ENCODE data around the gene GATAD2A. TPM values are rescaled to one million over a fixed set of nuclear protein-coding genes. Genes with fewer than 3 reads are reported as not detected.
A peak's percentile ranks its signal among the peaks of the same experiment; 100 is the strongest.

Gene GATAD2A
- total and polyA plus RNA-seq, 9 of the 15 experiments (the other 6 are each of a cell fraction or from before 2014, with no cell fraction given), result 2.4 to 226 (median 44.2) TPM

- TF ChIP-seq, protein P1, sequence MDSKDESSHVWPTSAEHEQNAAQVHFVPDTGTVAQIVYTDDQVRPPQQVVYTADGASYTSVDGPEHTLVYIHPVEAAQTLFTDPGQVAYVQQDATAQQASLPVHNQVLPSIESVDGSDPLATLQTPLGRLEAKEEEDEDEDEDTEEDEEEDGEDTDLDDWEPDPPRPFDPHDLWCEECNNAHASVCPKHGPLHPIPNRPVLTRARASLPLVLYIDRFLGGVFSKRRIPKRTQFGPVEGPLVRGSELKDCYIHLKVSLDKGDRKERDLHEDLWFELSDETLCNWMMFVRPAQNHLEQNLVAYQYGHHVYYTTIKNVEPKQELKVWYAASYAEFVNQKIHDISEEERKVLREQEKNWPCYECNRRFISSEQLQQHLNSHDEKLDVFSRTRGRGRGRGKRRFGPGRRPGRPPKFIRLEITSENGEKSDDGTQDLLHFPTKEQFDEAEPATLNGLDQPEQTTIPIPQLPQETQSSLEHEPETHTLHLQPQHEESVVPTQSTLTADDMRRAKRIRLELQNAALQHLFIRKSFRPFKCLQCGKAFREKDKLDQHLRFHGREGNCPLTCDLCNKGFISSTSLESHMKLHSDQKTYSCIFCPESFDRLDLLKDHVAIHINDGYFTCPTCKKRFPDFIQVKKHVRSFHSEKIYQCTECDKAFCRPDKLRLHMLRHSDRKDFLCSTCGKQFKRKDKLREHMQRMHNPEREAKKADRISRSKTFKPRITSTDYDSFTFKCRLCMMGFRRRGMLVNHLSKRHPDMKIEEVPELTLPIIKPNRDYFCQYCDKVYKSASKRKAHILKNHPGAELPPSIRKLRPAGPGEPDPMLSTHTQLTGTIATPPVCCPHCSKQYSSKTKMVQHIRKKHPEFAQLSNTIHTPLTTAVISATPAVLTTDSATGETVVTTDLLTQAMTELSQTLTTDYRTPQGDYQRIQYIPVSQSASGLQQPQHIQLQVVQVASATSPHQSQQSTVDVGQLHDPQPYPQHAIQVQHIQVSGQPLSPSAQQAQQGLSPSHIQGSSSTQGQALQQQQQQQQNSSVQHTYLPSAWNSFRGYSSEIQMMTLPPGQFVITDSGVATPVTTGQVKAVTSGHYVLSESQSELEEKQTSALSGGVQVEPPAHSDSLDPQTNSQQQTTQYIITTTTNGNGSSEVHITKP (IDR thresholded peaks at IDR 0.05; ENCODE audit: partially characterized antibody), result peak; percentile 75
- no peak for TF ChIP-seq TEAD2 (tag; IDR thresholded peaks at IDR 0.05)
- TF ChIP-seq CHD7 (IDR thresholded peaks at IDR 0.05; ENCODE audit: low read depth, low read length), result no peak
- no peak for TF ChIP-seq JUNB (CRISPR knock-in tag; conservative IDR thresholded peaks at IDR 0.05)
Measured at GRCh38 chr19:19385131-19385895, 20.2 kb upstream of the GATAD2A start (continued).
